ENCODE data around the gene SEMA4B. TPM values are rescaled to one million over a fixed set of nuclear protein-coding genes. Genes with fewer than 3 reads are reported as not detected.

Gene SEMA4B, protein sequence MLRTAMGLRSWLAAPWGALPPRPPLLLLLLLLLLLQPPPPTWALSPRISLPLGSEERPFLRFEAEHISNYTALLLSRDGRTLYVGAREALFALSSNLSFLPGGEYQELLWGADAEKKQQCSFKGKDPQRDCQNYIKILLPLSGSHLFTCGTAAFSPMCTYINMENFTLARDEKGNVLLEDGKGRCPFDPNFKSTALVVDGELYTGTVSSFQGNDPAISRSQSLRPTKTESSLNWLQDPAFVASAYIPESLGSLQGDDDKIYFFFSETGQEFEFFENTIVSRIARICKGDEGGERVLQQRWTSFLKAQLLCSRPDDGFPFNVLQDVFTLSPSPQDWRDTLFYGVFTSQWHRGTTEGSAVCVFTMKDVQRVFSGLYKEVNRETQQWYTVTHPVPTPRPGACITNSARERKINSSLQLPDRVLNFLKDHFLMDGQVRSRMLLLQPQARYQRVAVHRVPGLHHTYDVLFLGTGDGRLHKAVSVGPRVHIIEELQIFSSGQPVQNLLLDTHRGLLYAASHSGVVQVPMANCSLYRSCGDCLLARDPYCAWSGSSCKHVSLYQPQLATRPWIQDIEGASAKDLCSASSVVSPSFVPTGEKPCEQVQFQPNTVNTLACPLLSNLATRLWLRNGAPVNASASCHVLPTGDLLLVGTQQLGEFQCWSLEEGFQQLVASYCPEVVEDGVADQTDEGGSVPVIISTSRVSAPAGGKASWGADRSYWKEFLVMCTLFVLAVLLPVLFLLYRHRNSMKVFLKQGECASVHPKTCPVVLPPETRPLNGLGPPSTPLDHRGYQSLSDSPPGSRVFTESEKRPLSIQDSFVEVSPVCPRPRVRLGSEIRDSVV
- total RNA-seq (ENCODE audit: unreplicated experiment), result 31.8 TPM
- long read RNA-seq, partial matches to known transcripts, result 0 of 2 reads
- long read RNA-seq, other reads (novel, unspliced or antisense), result 1 of 2 reads

DNA sequence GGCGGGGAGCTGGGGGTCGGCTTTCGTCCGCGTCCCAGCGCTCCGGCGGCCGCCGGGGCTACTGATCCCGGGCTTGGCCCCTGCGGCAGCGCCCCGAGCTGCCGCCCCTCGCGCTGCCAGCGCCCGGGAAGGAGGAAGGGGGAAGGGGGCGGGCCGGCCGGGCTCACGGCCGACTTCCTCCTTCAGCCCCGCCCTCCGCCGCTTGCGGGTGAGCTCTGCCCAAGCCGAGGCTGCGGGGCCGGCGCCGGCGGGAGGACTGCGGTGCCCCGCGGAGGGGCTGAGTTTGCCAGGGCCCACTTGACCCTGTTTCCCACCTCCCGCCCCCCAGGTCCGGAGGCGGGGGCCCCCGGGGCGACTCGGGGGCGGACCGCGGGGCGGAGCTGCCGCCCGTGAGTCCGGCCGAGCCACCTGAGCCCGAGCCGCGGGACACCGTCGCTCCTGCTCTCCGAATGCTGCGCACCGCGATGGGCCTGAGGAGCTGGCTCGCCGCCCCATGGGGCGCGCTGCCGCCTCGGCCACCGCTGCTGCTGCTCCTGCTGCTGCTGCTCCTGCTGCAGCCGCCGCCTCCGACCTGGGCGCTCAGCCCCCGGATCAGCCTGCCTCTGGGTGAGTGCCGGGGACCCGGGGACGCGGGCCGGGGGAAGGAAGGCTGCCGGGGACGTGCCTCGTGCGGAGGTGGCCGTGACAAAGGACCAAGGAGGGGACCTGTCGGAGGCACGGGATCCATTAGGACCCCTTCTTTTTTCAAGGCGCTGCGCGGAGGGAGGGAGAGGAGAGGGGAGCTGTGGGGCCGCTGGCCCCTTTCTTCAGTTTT is at the start of gene SEMA4B:
SEMA4B (plus strand) TSS at position 201 of the 814 bp plus-strand sequence; CDS start at position 450, 249 bp downstream.
- peaks cover 10% of the 10 kb centered on the region for H3K27me3 Mint-ChIP-seq (ENCODE audit: unreplicated experiment)
- peaks cover 8% of the 10 kb centered on the region for H3K9me3 Mint-ChIP-seq (ENCODE audit: unreplicated experiment)
- peak within 1 kb of the TSS; percentile 80 for H3K27ac Mint-ChIP-seq (ENCODE audit: unreplicated experiment)
- peak; percentile 87 for DNase-seq
- H3K4me3 Mint-ChIP-seq (ENCODE audit: unreplicated experiment), result peak within 1 kb of the TSS; percentile 97
- H3K36me3 Mint-ChIP-seq (ENCODE audit: unreplicated experiment), result no peaks in the 10 kb centered on the region
- H3K4me1 Mint-ChIP-seq (ENCODE audit: low read depth, unreplicated experiment), result peaks cover 5% of the 10 kb centered on the region
- TF ChIP-seq, protein P1, sequence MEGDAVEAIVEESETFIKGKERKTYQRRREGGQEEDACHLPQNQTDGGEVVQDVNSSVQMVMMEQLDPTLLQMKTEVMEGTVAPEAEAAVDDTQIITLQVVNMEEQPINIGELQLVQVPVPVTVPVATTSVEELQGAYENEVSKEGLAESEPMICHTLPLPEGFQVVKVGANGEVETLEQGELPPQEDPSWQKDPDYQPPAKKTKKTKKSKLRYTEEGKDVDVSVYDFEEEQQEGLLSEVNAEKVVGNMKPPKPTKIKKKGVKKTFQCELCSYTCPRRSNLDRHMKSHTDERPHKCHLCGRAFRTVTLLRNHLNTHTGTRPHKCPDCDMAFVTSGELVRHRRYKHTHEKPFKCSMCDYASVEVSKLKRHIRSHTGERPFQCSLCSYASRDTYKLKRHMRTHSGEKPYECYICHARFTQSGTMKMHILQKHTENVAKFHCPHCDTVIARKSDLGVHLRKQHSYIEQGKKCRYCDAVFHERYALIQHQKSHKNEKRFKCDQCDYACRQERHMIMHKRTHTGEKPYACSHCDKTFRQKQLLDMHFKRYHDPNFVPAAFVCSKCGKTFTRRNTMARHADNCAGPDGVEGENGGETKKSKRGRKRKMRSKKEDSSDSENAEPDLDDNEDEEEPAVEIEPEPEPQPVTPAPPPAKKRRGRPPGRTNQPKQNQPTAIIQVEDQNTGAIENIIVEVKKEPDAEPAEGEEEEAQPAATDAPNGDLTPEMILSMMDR (IDR thresholded peaks at IDR 0.05; ENCODE audit: partially characterized antibody, unreplicated experiment), result no peak

DNA sequence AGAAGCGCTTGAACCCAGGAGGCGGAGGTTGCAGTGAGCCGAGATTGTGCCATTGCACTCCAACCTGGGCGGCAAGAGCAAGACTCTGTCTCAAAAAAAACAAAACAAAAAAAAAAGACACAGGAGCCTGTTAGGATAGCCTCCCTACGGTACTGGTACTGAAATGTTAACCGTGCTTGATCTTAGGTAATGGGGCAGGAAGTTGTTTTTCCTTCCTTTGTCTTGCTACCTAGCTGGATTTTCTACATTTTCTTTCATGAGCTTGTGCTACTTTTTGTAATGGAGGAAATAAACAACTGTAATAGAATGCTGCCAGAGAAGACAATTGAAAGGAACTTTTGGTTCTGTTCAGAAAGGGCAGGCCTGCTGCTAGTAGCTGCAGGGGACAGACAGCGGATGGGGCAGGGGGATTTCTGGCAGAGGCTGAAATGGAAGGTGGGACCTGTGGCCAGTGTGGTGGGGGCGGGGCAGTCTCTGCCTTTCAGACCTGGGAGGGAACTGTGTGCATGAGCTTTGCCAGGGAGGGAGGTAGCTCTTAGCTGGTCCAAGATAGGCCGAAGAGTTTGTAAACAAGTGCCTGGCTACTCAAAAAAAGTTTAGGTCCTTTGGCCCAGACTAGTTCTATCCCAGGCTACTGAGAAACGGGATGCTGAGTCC is 49.0 kb upstream of the SEMA4B start:
- H3K9me3 Mint-ChIP-seq (ENCODE audit: unreplicated experiment), result no peaks in the 10 kb centered on the region
- H3K4me1 Mint-ChIP-seq (ENCODE audit: low read depth, unreplicated experiment), result no peaks in the 10 kb centered on the region
- H3K27me3 Mint-ChIP-seq (ENCODE audit: unreplicated experiment), result no peaks in the 10 kb centered on the region
- H3K36me3 Mint-ChIP-seq (ENCODE audit: unreplicated experiment), result no peaks in the 10 kb centered on the region
- DNase-seq, result no peak
- H3K27ac Mint-ChIP-seq (ENCODE audit: unreplicated experiment), result no peak overlapping the region
- H3K4me3 Mint-ChIP-seq (ENCODE audit: unreplicated experiment), result no peak overlapping the region
- TF ChIP-seq, protein P1 (IDR thresholded peaks at IDR 0.05; ENCODE audit: partially characterized antibody, unreplicated experiment), result no peak

DNA sequence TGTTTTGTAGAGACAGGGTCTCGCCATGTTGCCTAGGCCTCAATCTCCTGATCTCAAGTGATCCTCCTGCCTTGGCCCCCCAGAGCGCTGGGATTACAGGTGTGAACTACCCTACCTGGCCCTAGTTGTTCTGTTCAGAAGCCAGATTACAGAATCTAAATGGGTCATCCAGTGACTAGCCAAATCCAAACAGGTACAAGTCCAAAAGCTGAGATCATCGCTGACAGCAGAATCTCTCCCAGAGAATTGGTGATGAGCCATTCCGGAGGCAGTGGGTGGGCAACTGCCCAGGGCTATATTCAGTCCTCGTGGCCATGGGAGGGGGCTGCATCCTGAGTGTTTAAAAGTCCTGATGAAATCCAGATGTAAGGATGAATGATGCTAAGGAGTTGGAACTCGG is 47.5 kb upstream of the SEMA4B start:
- H3K4me3 Mint-ChIP-seq (ENCODE audit: unreplicated experiment), result no peak overlapping the region
- peaks cover 4% of the 10 kb centered on the region for H3K27me3 Mint-ChIP-seq (ENCODE audit: unreplicated experiment)
- no peaks in the 10 kb centered on the region for H3K36me3 Mint-ChIP-seq (ENCODE audit: unreplicated experiment)
- H3K27ac Mint-ChIP-seq (ENCODE audit: unreplicated experiment), result no peak overlapping the region
- no peak for DNase-seq
- peaks cover 8% of the 10 kb centered on the region for H3K4me1 Mint-ChIP-seq (ENCODE audit: low read depth, unreplicated experiment)
- TF ChIP-seq, protein P1 (IDR thresholded peaks at IDR 0.05; ENCODE audit: partially characterized antibody, unreplicated experiment), result no peak
- H3K9me3 Mint-ChIP-seq (ENCODE audit: unreplicated experiment), result peaks cover 3% of the 10 kb centered on the region

DNA sequence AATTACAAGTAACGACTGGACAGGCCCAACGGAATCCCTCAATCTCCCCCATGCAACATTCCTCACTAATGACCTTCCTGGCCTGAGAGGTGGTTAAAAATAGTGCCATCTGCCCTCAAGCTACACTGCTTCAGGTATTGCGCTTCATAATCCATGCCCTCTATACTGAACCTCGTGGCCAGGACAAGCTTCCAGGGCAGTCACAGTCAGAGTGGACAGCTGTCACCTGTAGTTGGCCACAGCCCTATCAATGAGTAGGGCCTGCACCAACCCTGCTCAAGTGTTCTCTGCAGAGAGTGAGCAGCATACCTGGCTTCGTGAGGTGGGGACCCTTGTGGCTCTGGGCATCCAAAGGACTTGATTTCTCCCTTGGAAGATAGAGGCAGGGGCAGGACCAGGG is 46.9 kb upstream of the SEMA4B start:
- Mint-ChIP-seq H3K36me3 (ENCODE audit: unreplicated experiment) (no peaks in the 10 kb centered on the region), H3K4me3 (ENCODE audit: unreplicated experiment) (no peak overlapping the region), H3K27ac (ENCODE audit: unreplicated experiment) (no peak overlapping the region), H3K27me3 (ENCODE audit: unreplicated experiment) (peaks cover 4% of the 10 kb centered on the region), H3K9me3 (ENCODE audit: unreplicated experiment) (peaks cover 3% of the 10 kb centered on the region), H3K4me1 (ENCODE audit: low read depth, unreplicated experiment) (peaks cover 8% of the 10 kb centered on the region)
- DNase-seq, result no peak
- TF ChIP-seq, protein P1 (IDR thresholded peaks at IDR 0.05; ENCODE audit: partially characterized antibody, unreplicated experiment), result no peak
